HepG2 (cell line): ENCODE data around the gene RAB5B. TPM values are rescaled to one million over a fixed set of nuclear protein-coding genes. Genes with fewer than 3 reads are reported as not detected.
A peak's percentile ranks its signal among the peaks of the same experiment; 100 is the strongest.

ENCODE experiments used
- CENPX ChIP-seq: sonication (generic); formaldehyde crosslinking; IDR thresholded peaks from 2 replicates; pipeline ENCODE4 v1.9.0; 2021; ENCODE audit warnings: mild to moderate bottlenecking, missing genetic modification reagents, moderate library complexity
- NR2C2 ChIP-seq: sonication (generic); formaldehyde crosslinking; IDR thresholded peaks from 2 replicates; pipeline ENCODE4 v1.4.0; 2020; ENCODE audit warnings: missing genetic modification reagents, mild to moderate bottlenecking, moderate library complexity, borderline replicate concordance
- RFX3 ChIP-seq: IDR thresholded peaks from 2 replicates; pipeline ENCODE4 v1.6.1; 2016; ENCODE audit warnings: missing biosample characterization, missing genetic modification reagents
- SRF ChIP-seq: IDR thresholded peaks from 2 replicates; pipeline ENCODE4 v1.6.1; 2011; ENCODE audit warnings: mild to moderate bottlenecking, low read depth, low read length, moderate library complexity
- ZNF225 ChIP-seq: sonication (generic); formaldehyde crosslinking; IDR thresholded peaks from 2 replicates; pipeline ENCODE4 v1.4.0; 2020; ENCODE audit warnings: mild to moderate bottlenecking, missing genetic modification reagents
- ZNF83 ChIP-seq: sonication (generic); formaldehyde crosslinking; IDR thresholded peaks from 2 replicates; pipeline ENCODE4 v1.4.0; 2020; ENCODE audit warnings: missing genetic modification reagents, mild to moderate bottlenecking, borderline replicate concordance
- polyA plus RNA-seq, 8 experiments: library from polyadenylated mRNA; depleted of rRNA in 3 of 8; stranded (reverse) in 7 of 8; unstranded in 1 of 8; fragments of >200 nt; fragmentation: Illumina TruSeq in 4 of 8; extraction: Trizol in 4 of 8; gene quantifications; 2 replicates each; pipeline versions ENCODE4 v1.2.1 to v1.2.3, GENCODE V29; 2011 to 2016; ENCODE audit warnings: low read depth in 4 of 8, missing spikeins in 1 of 8, mixed read lengths in 1 of 8; ENCODE audit not compliant: insufficient read depth in 1 of 8
- total RNA-seq, 5 experiments: library from RNA; depleted of rRNA; stranded (reverse); fragments of >200 nt; fragmentation: Illumina TruSeq; extraction: Trizol; gene quantifications; 2 replicates each; pipeline ENCODE4 v1.2.3, GENCODE V29; 2016; ENCODE audit warnings: low read depth in 1 of 5
- TF ChIP-seq, protein P1 (sequence below): sonication (generic); formaldehyde crosslinking; IDR thresholded peaks from 2 replicates; pipeline ENCODE4 v1.4.0; 2020; ENCODE audit warnings: missing genetic modification reagents
- TF ChIP-seq, protein P2 (sequence below): sonication (generic); formaldehyde crosslinking; IDR thresholded peaks from 2 replicates; pipeline ENCODE4 v1.4.0; 2020; ENCODE audit warnings: mild to moderate bottlenecking, missing genetic modification reagents
- TF ChIP-seq, protein P3 (sequence below): IDR thresholded peaks from 2 replicates; pipeline ENCODE4 v1.6.1; 2016; ENCODE audit warnings: missing compliant biosample characterization, missing genetic modification reagents, borderline replicate concordance
- TF ChIP-seq, protein P4 (sequence below): sonication (generic); formaldehyde crosslinking; IDR thresholded peaks from 2 replicates; pipeline ENCODE4 v1.9.0; 2021; ENCODE audit warnings: missing genetic modification reagents, borderline replicate concordance

RAB5B gene
- total and polyA plus RNA-seq, 2 of the 13 experiments (the other 11 are each of a cell fraction or from before 2014, with no cell fraction given), result 26.0 to 68.3 TPM

DNA sequence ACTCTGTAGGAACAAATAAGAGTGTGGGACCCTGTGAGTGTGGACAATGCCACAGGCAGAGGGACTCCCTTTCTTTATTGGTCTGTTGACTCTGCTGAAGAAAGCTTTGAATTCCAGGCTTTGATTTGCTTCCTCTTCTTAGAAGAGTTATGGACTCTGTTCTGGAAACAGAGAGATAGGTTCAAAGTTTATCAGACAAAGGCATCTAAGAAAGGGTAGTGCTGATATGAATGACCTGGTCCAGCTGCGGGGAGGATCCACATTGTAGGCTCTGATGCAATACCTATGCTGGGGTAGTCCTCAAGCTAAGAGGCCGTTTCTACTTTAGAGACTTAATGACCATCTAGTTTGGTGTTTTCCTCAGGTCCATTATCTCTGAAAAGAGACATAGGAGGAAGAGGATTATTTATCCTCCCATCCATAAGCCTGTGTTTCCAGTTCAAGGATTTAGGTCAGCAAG is 36.3 kb downstream of the RAB5B start (continued):
- TF ChIP-seq, protein P1, sequence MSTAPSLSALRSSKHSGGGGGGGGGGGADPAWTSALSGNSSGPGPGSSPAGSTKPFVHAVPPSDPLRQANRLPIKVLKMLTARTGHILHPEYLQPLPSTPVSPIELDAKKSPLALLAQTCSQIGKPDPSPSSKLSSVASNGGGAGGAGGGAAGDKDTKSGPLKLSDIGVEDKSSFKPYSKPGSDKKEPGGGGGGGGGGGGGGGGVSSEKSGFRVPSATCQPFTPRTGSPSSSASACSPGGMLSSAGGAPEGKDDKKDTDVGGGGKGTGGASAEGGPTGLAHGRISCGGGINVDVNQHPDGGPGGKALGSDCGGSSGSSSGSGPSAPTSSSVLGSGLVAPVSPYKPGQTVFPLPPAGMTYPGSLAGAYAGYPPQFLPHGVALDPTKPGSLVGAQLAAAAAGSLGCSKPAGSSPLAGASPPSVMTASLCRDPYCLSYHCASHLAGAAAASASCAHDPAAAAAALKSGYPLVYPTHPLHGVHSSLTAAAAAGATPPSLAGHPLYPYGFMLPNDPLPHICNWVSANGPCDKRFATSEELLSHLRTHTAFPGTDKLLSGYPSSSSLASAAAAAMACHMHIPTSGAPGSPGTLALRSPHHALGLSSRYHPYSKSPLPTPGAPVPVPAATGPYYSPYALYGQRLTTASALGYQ (CRISPR knock-in tag), result no peak
- peak; percentile 44; the same call in 1 of the 2 replicates for TF ChIP-seq NR2C2
- TF ChIP-seq, protein P2, sequence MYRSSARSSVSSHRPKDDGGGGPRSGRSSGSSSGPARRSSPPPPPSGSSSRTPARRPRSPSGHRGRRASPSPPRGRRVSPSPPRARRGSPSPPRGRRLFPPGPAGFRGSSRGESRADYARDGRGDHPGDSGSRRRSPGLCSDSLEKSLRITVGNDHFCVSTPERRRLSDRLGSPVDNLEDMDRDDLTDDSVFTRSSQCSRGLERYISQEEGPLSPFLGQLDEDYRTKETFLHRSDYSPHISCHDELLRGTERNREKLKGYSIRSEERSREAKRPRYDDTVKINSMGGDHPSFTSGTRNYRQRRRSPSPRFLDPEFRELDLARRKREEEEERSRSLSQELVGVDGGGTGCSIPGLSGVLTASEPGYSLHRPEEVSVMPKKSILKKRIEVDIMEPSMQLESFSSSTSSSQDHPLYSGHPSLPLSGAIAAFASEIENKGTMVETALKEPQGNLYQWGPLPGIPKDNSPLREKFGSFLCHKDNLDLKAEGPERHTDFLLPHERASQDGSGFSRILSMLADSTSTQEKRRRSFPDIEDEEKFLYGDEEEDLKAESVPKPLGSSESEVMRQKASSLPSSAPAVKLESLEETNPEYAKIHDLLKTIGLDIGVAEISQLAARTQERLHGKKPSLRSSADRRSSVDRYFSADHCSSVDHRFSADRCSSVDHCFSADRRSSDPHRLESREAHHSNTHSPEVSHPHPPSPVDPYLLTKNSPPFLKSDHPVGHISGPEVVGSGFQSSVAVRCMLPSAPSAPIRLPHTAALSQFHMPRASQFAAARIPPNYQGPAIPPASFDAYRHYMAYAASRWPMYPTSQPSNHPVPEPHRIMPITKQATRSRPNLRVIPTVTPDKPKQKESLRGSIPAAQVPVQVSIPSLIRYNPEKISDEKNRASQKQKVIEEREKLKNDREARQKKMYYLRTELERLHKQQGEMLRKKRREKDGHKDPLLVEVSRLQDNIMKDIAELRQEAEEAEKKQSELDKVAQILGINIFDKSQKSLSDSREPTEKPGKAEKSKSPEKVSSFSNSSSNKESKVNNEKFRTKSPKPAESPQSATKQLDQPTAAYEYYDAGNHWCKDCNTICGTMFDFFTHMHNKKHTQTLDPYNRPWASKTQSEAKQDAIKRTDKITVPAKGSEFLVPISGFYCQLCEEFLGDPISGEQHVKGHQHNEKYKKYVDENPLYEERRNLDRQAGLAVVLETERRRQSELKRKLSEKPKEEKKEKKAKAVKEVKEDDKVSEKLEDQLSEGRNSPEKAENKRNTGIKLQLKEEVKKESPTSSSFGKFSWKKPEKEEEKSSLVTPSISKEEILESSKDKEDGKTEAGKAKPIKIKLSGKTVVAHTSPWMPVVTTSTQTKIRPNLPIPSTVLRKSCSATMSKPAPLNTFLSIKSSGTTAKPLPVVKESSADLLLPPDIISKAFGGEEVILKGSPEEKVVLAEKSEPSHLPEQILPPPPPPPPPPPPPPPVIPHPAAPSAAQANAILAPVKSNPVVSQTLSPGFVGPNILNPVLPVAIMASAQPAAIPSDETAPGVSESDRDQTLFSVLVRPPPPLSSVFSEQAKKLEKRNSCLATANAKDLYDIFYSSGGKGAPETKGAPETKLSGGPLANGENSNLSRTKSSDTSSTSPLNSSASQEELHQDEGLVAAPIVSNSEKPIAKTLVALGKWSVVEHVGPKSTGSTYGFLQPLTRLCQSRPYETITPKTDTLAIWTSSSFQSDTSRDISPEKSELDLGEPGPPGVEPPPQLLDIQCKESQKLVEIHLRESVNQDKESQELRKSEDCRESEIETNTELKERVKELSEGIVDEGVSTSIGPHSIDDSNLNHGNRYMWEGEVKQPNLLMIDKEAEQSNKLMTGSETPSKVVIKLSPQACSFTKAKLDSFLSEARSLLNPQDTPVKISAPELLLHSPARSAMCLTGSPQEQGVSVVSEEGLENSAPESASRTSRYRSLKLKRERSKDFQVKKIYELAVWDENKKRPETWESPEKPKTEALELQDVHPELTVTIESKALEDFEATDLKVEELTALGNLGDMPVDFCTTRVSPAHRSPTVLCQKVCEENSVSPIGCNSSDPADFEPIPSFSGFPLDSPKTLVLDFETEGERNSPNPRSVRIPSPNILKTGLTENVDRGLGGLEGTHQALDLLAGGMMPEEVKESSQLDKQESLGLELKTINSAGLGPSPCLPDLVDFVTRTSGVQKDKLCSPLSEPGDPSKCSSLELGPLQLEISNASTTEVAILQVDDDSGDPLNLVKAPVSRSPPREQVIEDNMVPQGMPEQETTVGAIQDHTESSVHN (CRISPR knock-in tag), result no peak
- no peak for TF ChIP-seq ZNF83 (CRISPR knock-in tag)
- no peak for TF ChIP-seq ZNF225 (CRISPR knock-in tag)
- no peak for TF ChIP-seq CENPX (CRISPR knock-in tag)
- TF ChIP-seq, protein P3, sequence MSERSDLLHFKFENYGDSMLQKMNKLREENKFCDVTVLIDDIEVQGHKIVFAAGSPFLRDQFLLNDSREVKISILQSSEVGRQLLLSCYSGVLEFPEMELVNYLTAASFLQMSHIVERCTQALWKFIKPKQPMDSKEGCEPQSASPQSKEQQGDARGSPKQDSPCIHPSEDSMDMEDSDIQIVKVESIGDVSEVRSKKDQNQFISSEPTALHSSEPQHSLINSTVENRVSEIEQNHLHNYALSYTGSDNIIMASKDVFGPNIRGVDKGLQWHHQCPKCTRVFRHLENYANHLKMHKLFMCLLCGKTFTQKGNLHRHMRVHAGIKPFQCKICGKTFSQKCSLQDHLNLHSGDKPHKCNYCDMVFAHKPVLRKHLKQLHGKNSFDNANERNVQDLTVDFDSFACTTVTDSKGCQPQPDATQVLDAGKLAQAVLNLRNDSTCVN (CRISPR knock-in tag), result no peak
- TF ChIP-seq SRF, result no peak
- TF ChIP-seq, protein P4, sequence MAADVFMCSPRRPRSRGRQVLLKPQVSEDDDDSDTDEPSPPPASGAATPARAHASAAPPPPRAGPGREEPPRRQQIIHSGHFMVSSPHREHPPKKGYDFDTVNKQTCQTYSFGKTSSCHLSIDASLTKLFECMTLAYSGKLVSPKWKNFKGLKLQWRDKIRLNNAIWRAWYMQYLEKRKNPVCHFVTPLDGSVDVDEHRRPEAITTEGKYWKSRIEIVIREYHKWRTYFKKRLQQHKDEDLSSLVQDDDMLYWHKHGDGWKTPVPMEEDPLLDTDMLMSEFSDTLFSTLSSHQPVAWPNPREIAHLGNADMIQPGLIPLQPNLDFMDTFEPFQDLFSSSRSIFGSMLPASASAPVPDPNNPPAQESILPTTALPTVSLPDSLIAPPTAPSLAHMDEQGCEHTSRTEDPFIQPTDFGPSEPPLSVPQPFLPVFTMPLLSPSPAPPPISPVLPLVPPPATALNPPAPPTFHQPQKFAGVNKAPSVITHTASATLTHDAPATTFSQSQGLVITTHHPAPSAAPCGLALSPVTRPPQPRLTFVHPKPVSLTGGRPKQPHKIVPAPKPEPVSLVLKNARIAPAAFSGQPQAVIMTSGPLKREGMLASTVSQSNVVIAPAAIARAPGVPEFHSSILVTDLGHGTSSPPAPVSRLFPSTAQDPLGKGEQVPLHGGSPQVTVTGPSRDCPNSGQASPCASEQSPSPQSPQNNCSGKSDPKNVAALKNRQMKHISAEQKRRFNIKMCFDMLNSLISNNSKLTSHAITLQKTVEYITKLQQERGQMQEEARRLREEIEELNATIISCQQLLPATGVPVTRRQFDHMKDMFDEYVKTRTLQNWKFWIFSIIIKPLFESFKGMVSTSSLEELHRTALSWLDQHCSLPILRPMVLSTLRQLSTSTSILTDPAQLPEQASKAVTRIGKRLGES (CRISPR knock-in tag), result no peak
- TF ChIP-seq RFX3 (CRISPR knock-in tag), result no peak
